GM23338 (cell line): ENCODE results near the gene CES4A.

ENCODE experiments used
- CREB1 ChIP-seq: fragments of 250-450 bp; sonication (Bioruptor Pico); IDR thresholded peaks from 2 replicates; pipeline ENCODE4 v1.5.0; 2020; ENCODE audit warnings: low read depth, mild to moderate bottlenecking, moderate library complexity
- CTCF ChIP-seq, 2 experiments: fragments of 200-600 bp in 1 of 2; sonication (generic) in 1 of 2; conservative IDR thresholded peaks; 2 replicates each; pipeline versions ENCODE4 v1.5.1 to v1.6.1; 2016 to 2017; ENCODE audit warnings: antibody characterized with exemption in 2 of 2, low read depth in 2 of 2, mild to moderate bottlenecking in 2 of 2, moderate library complexity in 1 of 2
- EZH2 ChIP-seq: fragments of 200-600 bp; sonication (generic); IDR thresholded peaks from one replicate; pipeline ENCODE4 v1.8.0; 2017; ENCODE audit warnings: antibody characterized with exemption, mild to moderate bottlenecking, low read depth; ENCODE audit not compliant: unreplicated experiment
- EZH2phosphoT487 ChIP-seq: fragments of 200-600 bp; sonication (generic); IDR thresholded peaks from one replicate; pipeline ENCODE4 v1.8.1; 2018; ENCODE audit warnings: antibody characterized with exemption; ENCODE audit not compliant: unreplicated experiment
- JUNB ChIP-seq: IDR thresholded peaks from one replicate; pipeline ENCODE4 v1.6.1; 2016; ENCODE audit warnings: antibody characterized with exemption; ENCODE audit not compliant: unreplicated experiment
- POLR2AphosphoS5 ChIP-seq: IDR thresholded peaks from 2 replicates; pipeline ENCODE4 v1.6.1; 2016; ENCODE audit warnings: antibody characterized with exemption, low read depth
- ZNF114 ChIP-seq: fragments of 250-450 bp; sonication (Bioruptor Pico); IDR thresholded peaks from 2 replicates; pipeline ENCODE4 v1.5.0; 2020; ENCODE audit warnings: mild to moderate bottlenecking, moderate library complexity

- TF ChIP-seq EZH2, result no peak
- no peak for TF ChIP-seq CTCF (conservative IDR thresholded peaks at IDR 0.05; ENCODE audit: low read depth in 2 of 2)
- no peak for TF ChIP-seq ZNF114
- TF ChIP-seq POLR2AphosphoS5, result no peak
- TF ChIP-seq EZH2phosphoT487, result no peak
- no peak for TF ChIP-seq JUNB
- TF ChIP-seq CREB1, result no peak
These were observed 67.5 kb downstream of the CES4A start for GRCh38 chr16:67055712-67056487.
